Chondrocyte (in vitro differentiated cells): ENCODE data around the gene RTP3. TPM values are rescaled to one million over a fixed set of nuclear protein-coding genes. Genes with fewer than 3 reads are reported as not detected.
"Not testable (repeated sequence)": the region's sequence is repeated elsewhere in the genome, so short reads cannot be mapped to it uniquely, and the experiment has no call there.

Experiments
- DNase-seq: peaks from one replicate; pipeline ENCODE4 v3.0.0; 2021; ENCODE audit warnings: mixed read lengths, low spot score
- H3K27ac Mint-ChIP-seq: one replicate; pipeline ENCODE4 v1.8.0; 2021; ENCODE audit warnings: mild to moderate bottlenecking, moderate library complexity, mixed read lengths; ENCODE audit not compliant: unreplicated experiment
- H3K27me3 Mint-ChIP-seq: 2 replicates; pipeline ENCODE4 v1.8.0; 2021; ENCODE audit warnings: low read depth, mixed read lengths
- H3K36me3 Mint-ChIP-seq: 2 replicates; pipeline ENCODE4 v1.8.0; 2021; ENCODE audit warnings: low read depth, mixed read lengths
- H3K4me1 Mint-ChIP-seq: 2 replicates; pipeline ENCODE4 v1.8.0; 2021; ENCODE audit warnings: low read depth, mild to moderate bottlenecking, mixed read lengths
- H3K4me3 Mint-ChIP-seq: one replicate; pipeline ENCODE4 v1.8.0; 2021; ENCODE audit warnings: mild to moderate bottlenecking, moderate library complexity, mixed read lengths; ENCODE audit not compliant: unreplicated experiment
- H3K9me3 Mint-ChIP-seq: 2 replicates; pipeline ENCODE4 v1.8.0; 2021; ENCODE audit warnings: low read depth, mixed read lengths
- total RNA-seq: library from RNA; stranded (reverse); gene quantifications from 3 replicates; pipeline ENCODE4 v1.2.1, GENCODE V29; 2021
- TF ChIP-seq, protein P1 (sequence below): fragments of 200-600 bp; sonication (generic); IDR thresholded peaks from 2 replicates; pipeline ENCODE4 v1.5.0; 2021; ENCODE audit warnings: antibody characterized with exemption, mild to moderate bottlenecking, moderate library complexity

Gene RTP3
- total RNA-seq, 1 donor from 2014 or later, result not detected

DNA sequence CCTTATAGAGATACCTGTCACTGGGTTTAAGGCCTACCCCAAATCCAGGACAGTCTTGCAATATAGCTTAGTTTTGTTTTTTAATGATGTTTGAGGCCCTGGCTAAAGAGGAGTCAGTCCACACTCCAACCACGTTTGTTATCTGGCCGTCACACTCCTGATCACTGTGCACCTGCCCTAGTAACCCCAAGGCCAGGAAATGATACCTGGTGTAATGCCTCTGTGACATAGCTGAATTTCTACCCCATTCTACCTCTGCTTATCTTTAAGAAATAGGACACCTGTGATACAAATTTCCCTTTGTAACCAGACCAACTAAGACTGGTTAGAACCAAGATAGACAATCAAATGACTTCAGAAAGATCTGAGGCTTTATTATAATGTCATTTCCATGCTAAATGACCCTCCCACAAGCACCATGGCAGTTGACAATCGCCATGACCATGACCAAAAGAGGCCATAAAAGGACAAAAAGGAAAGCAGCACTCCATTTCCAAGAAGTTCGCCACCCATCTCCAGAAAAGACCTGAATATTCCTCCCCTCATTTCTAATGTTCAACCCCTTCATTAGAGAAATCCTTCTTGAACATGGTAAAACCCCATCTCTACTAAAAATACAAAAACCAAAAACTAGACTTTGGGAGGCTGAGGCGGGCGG is 4.8 kb upstream of the RTP3 start:
- Mint-ChIP-seq H3K27me3 (no peaks in the 10 kb centered on the region), H3K27ac (no peak overlapping the region), H3K9me3 (no peaks in the 10 kb centered on the region), H3K4me3 (no peak overlapping the region), H3K36me3 (no peaks in the 10 kb centered on the region), H3K4me1 (peaks cover 11% of the 10 kb centered on the region)
- TF ChIP-seq, protein P1, sequence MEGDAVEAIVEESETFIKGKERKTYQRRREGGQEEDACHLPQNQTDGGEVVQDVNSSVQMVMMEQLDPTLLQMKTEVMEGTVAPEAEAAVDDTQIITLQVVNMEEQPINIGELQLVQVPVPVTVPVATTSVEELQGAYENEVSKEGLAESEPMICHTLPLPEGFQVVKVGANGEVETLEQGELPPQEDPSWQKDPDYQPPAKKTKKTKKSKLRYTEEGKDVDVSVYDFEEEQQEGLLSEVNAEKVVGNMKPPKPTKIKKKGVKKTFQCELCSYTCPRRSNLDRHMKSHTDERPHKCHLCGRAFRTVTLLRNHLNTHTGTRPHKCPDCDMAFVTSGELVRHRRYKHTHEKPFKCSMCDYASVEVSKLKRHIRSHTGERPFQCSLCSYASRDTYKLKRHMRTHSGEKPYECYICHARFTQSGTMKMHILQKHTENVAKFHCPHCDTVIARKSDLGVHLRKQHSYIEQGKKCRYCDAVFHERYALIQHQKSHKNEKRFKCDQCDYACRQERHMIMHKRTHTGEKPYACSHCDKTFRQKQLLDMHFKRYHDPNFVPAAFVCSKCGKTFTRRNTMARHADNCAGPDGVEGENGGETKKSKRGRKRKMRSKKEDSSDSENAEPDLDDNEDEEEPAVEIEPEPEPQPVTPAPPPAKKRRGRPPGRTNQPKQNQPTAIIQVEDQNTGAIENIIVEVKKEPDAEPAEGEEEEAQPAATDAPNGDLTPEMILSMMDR, result no peak
- no peak for DNase-seq

DNA sequence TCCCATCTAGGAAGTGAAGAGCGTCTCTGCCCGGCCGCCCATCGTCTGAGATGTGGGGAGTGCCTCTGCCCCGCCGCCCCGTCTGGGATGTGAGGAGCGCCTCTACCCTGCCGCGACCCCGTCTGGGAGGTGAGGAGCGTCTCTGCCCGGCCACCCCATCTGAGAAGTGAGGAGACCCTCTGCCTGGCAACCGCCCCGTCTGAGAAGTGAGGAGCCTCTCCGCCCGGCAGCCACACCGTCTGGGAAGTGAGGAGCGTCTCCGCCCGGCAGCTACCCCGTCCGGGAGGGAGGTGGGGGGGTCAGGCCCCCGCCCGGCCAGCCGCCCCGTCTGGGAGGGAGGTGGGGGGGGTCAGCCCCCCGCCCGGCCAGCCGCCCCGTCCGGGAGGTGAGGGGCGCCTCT is 3.3 kb upstream of the RTP3 start:
- H3K9me3 Mint-ChIP-seq, DNase-seq, H3K36me3 Mint-ChIP-seq, H3K4me1 Mint-ChIP-seq, H3K27ac Mint-ChIP-seq, H3K4me3 Mint-ChIP-seq, H3K27me3 Mint-ChIP-seq: not testable (repeated sequence)

DNA sequence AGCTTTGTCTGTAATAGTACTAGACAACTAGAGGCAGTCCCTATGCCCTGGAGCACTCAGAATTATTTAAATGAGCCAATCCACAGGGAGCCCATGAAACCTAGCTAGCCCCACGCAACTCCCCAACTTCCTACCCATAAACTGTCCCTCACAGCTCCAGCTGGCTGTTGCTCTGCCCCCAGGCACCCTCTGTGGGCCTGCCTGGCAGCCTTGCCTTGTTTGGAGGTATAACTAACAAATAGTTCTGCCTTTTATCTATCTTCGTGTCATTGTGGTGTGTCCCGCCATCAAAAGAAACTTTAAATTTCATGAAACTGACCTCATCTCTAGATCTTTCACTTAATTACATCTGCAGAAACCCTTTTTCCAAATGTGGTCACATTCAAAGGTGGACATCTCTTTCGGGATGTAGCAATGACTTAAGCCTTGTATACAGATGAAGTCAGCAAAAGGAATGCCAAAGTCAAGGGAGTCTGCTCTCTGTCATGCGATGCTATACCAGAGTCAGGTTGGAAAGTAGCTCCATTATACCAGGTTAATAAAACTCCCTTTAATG is 1.8 kb upstream of the RTP3 start:
- H3K27ac Mint-ChIP-seq, result no peak overlapping the region
- H3K27me3 Mint-ChIP-seq, result no peaks in the 10 kb centered on the region
- no peak for DNase-seq
- no peaks in the 10 kb centered on the region for H3K9me3 Mint-ChIP-seq
- peaks cover 3% of the 10 kb centered on the region for H3K4me1 Mint-ChIP-seq
- no peak overlapping the region for H3K4me3 Mint-ChIP-seq
- TF ChIP-seq, protein P1, result no peak
- no peaks in the 10 kb centered on the region for H3K36me3 Mint-ChIP-seq

DNA sequence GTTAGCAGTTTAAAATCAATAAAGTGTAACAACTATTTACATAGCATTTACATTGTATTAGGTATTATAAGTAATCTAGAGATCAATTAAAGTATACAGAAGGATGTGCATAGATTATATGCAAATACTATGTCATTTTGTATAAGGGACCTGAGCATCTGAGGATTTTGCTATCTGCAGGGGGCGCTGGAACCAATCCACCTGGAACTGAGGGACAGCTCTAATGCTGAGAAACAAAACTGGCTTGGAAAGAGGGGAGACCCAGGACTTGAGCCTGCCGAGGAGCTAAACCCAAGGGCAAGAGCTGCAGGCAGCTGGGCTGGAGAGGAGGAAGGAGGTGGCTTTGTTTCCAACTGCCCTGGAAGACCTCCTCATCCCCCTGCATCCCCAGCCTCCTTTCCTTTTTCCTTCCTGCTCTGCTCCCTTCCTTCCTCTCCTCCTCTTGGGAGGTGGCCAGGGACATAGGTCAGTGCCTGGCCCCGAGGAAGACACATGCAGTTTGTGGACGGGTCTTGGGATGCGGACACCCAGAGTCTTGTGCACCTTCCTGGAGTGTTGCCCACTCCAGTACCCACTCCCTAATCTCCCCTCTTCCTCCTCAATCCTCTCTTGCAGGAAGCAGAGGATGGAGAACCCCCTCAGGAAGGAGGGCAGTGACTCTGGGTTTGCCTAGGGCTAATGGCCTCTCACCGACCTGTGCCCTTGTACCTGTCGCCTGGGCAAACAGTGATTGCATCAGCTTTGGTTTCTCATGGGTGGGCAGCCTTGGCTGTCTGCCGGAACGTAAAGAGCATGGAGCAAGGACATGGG is 825 bp upstream of the RTP3 start:
- H3K27ac Mint-ChIP-seq, result no peak overlapping the region
- no peak for DNase-seq
- no peaks in the 10 kb centered on the region for H3K27me3 Mint-ChIP-seq
- TF ChIP-seq, protein P1, result peak; percentile 70
- H3K4me1 Mint-ChIP-seq, result peaks cover 3% of the 10 kb centered on the region
- H3K9me3 Mint-ChIP-seq, result no peaks in the 10 kb centered on the region
- H3K4me3 Mint-ChIP-seq, result no peak overlapping the region
- no peaks in the 10 kb centered on the region for H3K36me3 Mint-ChIP-seq

DNA sequence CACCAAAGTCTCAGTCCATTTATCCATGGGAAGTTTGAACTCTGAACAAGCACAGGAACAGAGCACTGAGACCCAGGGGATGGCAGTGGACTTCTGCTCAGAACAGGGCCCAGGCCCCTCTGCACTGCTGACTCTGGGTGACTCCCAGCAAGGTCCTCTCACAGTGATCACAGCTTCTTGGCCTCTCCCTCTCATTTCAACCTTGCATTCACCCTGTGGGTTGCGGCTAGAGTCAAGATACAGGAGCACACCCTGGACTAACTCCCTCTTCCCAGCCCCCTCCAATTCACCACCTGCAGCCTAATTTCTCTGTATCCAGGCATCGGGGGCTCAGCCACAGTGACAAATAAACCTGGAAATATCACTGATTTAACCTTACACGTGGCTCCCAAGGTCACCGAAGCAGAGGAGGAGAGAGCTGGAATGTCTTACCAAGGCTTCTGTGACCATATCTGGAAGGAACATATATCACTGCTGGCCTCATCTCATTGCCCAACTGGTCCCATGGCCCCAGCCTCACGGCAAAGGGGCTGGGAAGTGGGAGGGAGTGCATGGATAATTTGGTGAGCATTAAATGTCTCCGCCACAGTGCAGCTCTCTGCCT is 1.2 kb downstream of the RTP3 start:
- H3K27me3 Mint-ChIP-seq, result no peaks in the 10 kb centered on the region
- H3K4me1 Mint-ChIP-seq, result peaks cover 3% of the 10 kb centered on the region
- no peaks in the 10 kb centered on the region for H3K9me3 Mint-ChIP-seq
- H3K4me3 Mint-ChIP-seq, result no peak overlapping the region
- H3K36me3 Mint-ChIP-seq, result no peaks in the 10 kb centered on the region
- TF ChIP-seq, protein P1, result no peak
- H3K27ac Mint-ChIP-seq, result no peak overlapping the region
- no peak for DNase-seq
